Chondrocyte (in vitro differentiated cells): ENCODE results near the gene FOXL2NB. TPM values are rescaled to one million over a fixed set of nuclear protein-coding genes. Genes with fewer than 3 reads are reported as not detected.

Source experiments
- DNase-seq: peaks from one replicate; pipeline ENCODE4 v3.0.0; 2021; ENCODE audit warnings: mixed read lengths, low spot score
- H3K27ac Mint-ChIP-seq: one replicate; pipeline ENCODE4 v1.8.0; 2021; ENCODE audit warnings: mild to moderate bottlenecking, moderate library complexity, mixed read lengths; ENCODE audit not compliant: unreplicated experiment
- H3K27me3 Mint-ChIP-seq: 2 replicates; pipeline ENCODE4 v1.8.0; 2021; ENCODE audit warnings: low read depth, mixed read lengths
- H3K36me3 Mint-ChIP-seq: 2 replicates; pipeline ENCODE4 v1.8.0; 2021; ENCODE audit warnings: low read depth, mixed read lengths
- H3K4me1 Mint-ChIP-seq: 2 replicates; pipeline ENCODE4 v1.8.0; 2021; ENCODE audit warnings: low read depth, mild to moderate bottlenecking, mixed read lengths
- H3K4me3 Mint-ChIP-seq: one replicate; pipeline ENCODE4 v1.8.0; 2021; ENCODE audit warnings: mild to moderate bottlenecking, moderate library complexity, mixed read lengths; ENCODE audit not compliant: unreplicated experiment
- H3K9me3 Mint-ChIP-seq: 2 replicates; pipeline ENCODE4 v1.8.0; 2021; ENCODE audit warnings: low read depth, mixed read lengths
- CTCF ChIP-seq: fragments of 200-600 bp; sonication (generic); IDR thresholded peaks from 2 replicates; pipeline ENCODE4 v1.5.0; 2021; ENCODE audit warnings: antibody characterized with exemption, mild to moderate bottlenecking, moderate library complexity
- total RNA-seq: library from RNA; stranded (reverse); gene quantifications from 3 replicates; pipeline ENCODE4 v1.2.1, GENCODE V29; 2021

The FOXL2NB gene
- total RNA-seq, 1 donor from 2014 or later: 0.17 TPM

GRCh38 chr3:138950701-138951100 is 3.7 kb downstream of the FOXL2NB start:
- no peaks in the 10 kb centered on the region for H3K9me3 Mint-ChIP-seq
- no peak for TF ChIP-seq CTCF
- H3K27ac Mint-ChIP-seq: no peak overlapping the region
- no peaks in the 10 kb centered on the region for H3K36me3 Mint-ChIP-seq
- H3K4me3 Mint-ChIP-seq: peak overlapping the region; percentile 59
- H3K27me3 Mint-ChIP-seq: peaks cover 70% of the 10 kb centered on the region
- H3K4me1 Mint-ChIP-seq: peaks cover 14% of the 10 kb centered on the region
- DNase-seq: no peak

GRCh38 chr3:138960417-138960852 is 13.4 kb downstream of the FOXL2NB start:
- H3K27me3 Mint-ChIP-seq: peaks cover 46% of the 10 kb centered on the region
- TF ChIP-seq CTCF: no peak
- no peak overlapping the region for H3K4me3 Mint-ChIP-seq
- no peak for DNase-seq
- peaks cover 10% of the 10 kb centered on the region for H3K9me3 Mint-ChIP-seq
- no peak overlapping the region for H3K27ac Mint-ChIP-seq
- no peaks in the 10 kb centered on the region for H3K4me1 Mint-ChIP-seq
- peaks cover 4% of the 10 kb centered on the region for H3K36me3 Mint-ChIP-seq

GRCh38 chr3:138962854-138963560 is 16.0 kb downstream of the FOXL2NB start:
- no peak overlapping the region for H3K27ac Mint-ChIP-seq
- no peaks in the 10 kb centered on the region for H3K4me1 Mint-ChIP-seq
- peaks cover 14% of the 10 kb centered on the region for H3K9me3 Mint-ChIP-seq
- peaks cover 41% of the 10 kb centered on the region for H3K27me3 Mint-ChIP-seq
- H3K4me3 Mint-ChIP-seq: no peak overlapping the region
- DNase-seq: no peak
- TF ChIP-seq CTCF: no peak
- peaks cover 6% of the 10 kb centered on the region for H3K36me3 Mint-ChIP-seq

GRCh38 chr3:138964264-138964663 is 17.2 kb downstream of the FOXL2NB start:
- peaks cover 6% of the 10 kb centered on the region for H3K36me3 Mint-ChIP-seq
- TF ChIP-seq CTCF: no peak
- H3K9me3 Mint-ChIP-seq: peaks cover 14% of the 10 kb centered on the region
- no peak overlapping the region for H3K4me3 Mint-ChIP-seq
- H3K27ac Mint-ChIP-seq: no peak overlapping the region
- H3K4me1 Mint-ChIP-seq: no peaks in the 10 kb centered on the region
- DNase-seq: no peak
- H3K27me3 Mint-ChIP-seq: peaks cover 36% of the 10 kb centered on the region

GRCh38 chr3:138964923-138965322 is 17.9 kb downstream of the FOXL2NB start:
- Mint-ChIP-seq H3K4me3 (no peak overlapping the region), H3K4me1 (no peaks in the 10 kb centered on the region), H3K27ac (no peak overlapping the region), H3K36me3 (peaks cover 6% of the 10 kb centered on the region), H3K9me3 (peaks cover 14% of the 10 kb centered on the region), H3K27me3 (peaks cover 37% of the 10 kb centered on the region)
- TF ChIP-seq CTCF: no peak
- DNase-seq: no peak
